ENCODE measurements around the gene C3orf20. TPM values are rescaled to one million over a fixed set of nuclear protein-coding genes. Genes with fewer than 3 reads are reported as not detected.
A peak's percentile ranks its signal among the peaks of the same experiment; 100 is the strongest.

The C3orf20 gene
- total RNA-seq, 4 donors from 2014 or later = 0.11 to 0.46 TPM; not detected in 2

- DNase-seq (no peak), ATAC-seq (no peak)
- intact Hi-C loops (cut with DNase I; ENCODE audit: low total_unique reads) (loop anchor here (1.0 kb wide), 1 partner anchor 288 kb away; no protein-coding TSS in a partner anchor), in situ Hi-C loops (cut with MboI; ENCODE audit: low sequenced_read_pairs in 4 of 4) (no loop called here)
- H3K27ac ChIP-seq = no peak overlapping the region
- H3K4me1 ChIP-seq = no peaks in the 10 kb centered on the region
- no peaks in the 10 kb centered on the region for H3K9me3 ChIP-seq
- H3K4me3 ChIP-seq = no peak overlapping the region
- H3K36me3 ChIP-seq = no peaks in the 10 kb centered on the region
- TF ChIP-seq CTCF (IDR thresholded peaks at IDR 0.05 in 4 of 5, conservative IDR thresholded peaks at IDR 0.05 in 1 of 5) (no peak), POLR2A (IDR thresholded peaks at IDR 0.05) (no peak)
- peaks cover 0 to 4% (median 3%) of the 10 kb centered on the region in 3 donors for H3K27me3 ChIP-seq
Observed at GRCh38 chr3:14633417-14633816, 41.5 kb upstream of the C3orf20 start.

- intact Hi-C loops (cut with DNase I; ENCODE audit: low total_unique reads) (loop anchor here (1.0 kb wide), 1 partner anchor 287 kb away; no protein-coding TSS in a partner anchor), in situ Hi-C loops (cut with MboI; ENCODE audit: low sequenced_read_pairs in 4 of 4) (no loop called here)
- TF ChIP-seq CTCF (IDR thresholded peaks at IDR 0.05 in 4 of 5, conservative IDR thresholded peaks at IDR 0.05 in 1 of 5) (peak; percentile 30 to 76 (median 58)), POLR2A (IDR thresholded peaks at IDR 0.05) (no peak)
- Histone ChIP-seq H3K9me3 (no peaks in the 10 kb centered on the region), H3K4me3 (no peak overlapping the region), H3K4me1 (no peaks in the 10 kb centered on the region), H3K36me3 (no peaks in the 10 kb centered on the region), H3K27ac (no peak overlapping the region), H3K27me3 (peaks cover 0 to 4% (median 3%) of the 10 kb centered on the region in 3 donors)
- DNase-seq = no peak
- peak in 1 of 2 donors; percentile 55 for ATAC-seq
Observed at GRCh38 chr3:14633819-14634424, 41.0 kb upstream of the C3orf20 start.

GRCh38 chr3:14634763-14635400 is 40.1 kb upstream of the C3orf20 start:
- Histone ChIP-seq H3K36me3 (no peaks in the 10 kb centered on the region), H3K9me3 (no peaks in the 10 kb centered on the region), H3K27me3 (peaks cover 0 to 4% (median 3%) of the 10 kb centered on the region in 3 donors), H3K4me1 (no peaks in the 10 kb centered on the region), H3K27ac (no peak overlapping the region), H3K4me3 (no peak overlapping the region)
- no peak for DNase-seq
- intact Hi-C loops (cut with DNase I; ENCODE audit: low total_unique reads) (no loop called here), in situ Hi-C loops (cut with MboI; ENCODE audit: low sequenced_read_pairs in 4 of 4) (no loop called here)
- TF ChIP-seq POLR2A (IDR thresholded peaks at IDR 0.05) (no peak), CTCF (IDR thresholded peaks at IDR 0.05 in 4 of 5, conservative IDR thresholded peaks at IDR 0.05 in 1 of 5) (no peak)
- no peak for ATAC-seq

- intact Hi-C loops (cut with DNase I; ENCODE audit: low total_unique reads) = no loop called here
- Histone ChIP-seq H3K4me1 (no peaks in the 10 kb centered on the region), H3K27me3 (peaks cover 4 to 12% (median 11%) of the 10 kb centered on the region in 3 donors), H3K4me3 (no peak overlapping the region), H3K36me3 (no peaks in the 10 kb centered on the region), H3K27ac (no peak overlapping the region), H3K9me3 (no peaks in the 10 kb centered on the region)
- ATAC-seq = no peak
- DNase-seq = no peak
- in situ Hi-C loops (cut with MboI; ENCODE audit: low sequenced_read_pairs in 4 of 4) = no loop called here
- TF ChIP-seq CTCF (IDR thresholded peaks at IDR 0.05 in 4 of 5, conservative IDR thresholded peaks at IDR 0.05 in 1 of 5) (no peak), POLR2A (IDR thresholded peaks at IDR 0.05) (no peak)
Observed at GRCh38 chr3:14636496-14637087, 38.3 kb upstream of the C3orf20 start.

Measured in gastrocnemius medialis (tissue), 4 donors.